Neural cell (in vitro differentiated cells): ENCODE results near the gene E2F3.

ENCODE experiments used
- EP300 ChIP-seq: fragments of 450-650 bp; conservative IDR thresholded peaks from 2 replicates; pipeline ENCODE4 v1.6.1; 2014; ENCODE audit warnings: antibody characterized with exemption, mild to moderate bottlenecking, moderate library complexity; ENCODE audit not compliant: poor library complexity, severe bottlenecking
- POLR2AphosphoS5 ChIP-seq: IDR thresholded peaks from 2 replicates; pipeline ENCODE4 v1.6.1; 2012
- RAD21 ChIP-seq: fragments of 450-650 bp; conservative IDR thresholded peaks from 2 replicates; pipeline ENCODE4 v1.6.1; 2014; ENCODE audit warnings: antibody characterized with exemption, mild to moderate bottlenecking, moderate library complexity
- TF ChIP-seq, protein P1 (sequence below): fragments of 450-650 bp; IDR thresholded peaks from 2 replicates; pipeline ENCODE4 v1.5.1; 2014; ENCODE audit warnings: antibody characterized with exemption, mild to moderate bottlenecking, moderate library complexity; ENCODE audit not compliant: poor library complexity, severe bottlenecking

- TF ChIP-seq RAD21 (no peak), POLR2AphosphoS5 (no peak), EP300 (no peak)
- TF ChIP-seq, protein P1, sequence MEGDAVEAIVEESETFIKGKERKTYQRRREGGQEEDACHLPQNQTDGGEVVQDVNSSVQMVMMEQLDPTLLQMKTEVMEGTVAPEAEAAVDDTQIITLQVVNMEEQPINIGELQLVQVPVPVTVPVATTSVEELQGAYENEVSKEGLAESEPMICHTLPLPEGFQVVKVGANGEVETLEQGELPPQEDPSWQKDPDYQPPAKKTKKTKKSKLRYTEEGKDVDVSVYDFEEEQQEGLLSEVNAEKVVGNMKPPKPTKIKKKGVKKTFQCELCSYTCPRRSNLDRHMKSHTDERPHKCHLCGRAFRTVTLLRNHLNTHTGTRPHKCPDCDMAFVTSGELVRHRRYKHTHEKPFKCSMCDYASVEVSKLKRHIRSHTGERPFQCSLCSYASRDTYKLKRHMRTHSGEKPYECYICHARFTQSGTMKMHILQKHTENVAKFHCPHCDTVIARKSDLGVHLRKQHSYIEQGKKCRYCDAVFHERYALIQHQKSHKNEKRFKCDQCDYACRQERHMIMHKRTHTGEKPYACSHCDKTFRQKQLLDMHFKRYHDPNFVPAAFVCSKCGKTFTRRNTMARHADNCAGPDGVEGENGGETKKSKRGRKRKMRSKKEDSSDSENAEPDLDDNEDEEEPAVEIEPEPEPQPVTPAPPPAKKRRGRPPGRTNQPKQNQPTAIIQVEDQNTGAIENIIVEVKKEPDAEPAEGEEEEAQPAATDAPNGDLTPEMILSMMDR = no peak
These were observed 37.9 kb downstream of the E2F3 start for GRCh38 chr6:20439558-20439957.
